ENCODE results near the gene SV2C.

- TF ChIP-seq, protein P1, sequence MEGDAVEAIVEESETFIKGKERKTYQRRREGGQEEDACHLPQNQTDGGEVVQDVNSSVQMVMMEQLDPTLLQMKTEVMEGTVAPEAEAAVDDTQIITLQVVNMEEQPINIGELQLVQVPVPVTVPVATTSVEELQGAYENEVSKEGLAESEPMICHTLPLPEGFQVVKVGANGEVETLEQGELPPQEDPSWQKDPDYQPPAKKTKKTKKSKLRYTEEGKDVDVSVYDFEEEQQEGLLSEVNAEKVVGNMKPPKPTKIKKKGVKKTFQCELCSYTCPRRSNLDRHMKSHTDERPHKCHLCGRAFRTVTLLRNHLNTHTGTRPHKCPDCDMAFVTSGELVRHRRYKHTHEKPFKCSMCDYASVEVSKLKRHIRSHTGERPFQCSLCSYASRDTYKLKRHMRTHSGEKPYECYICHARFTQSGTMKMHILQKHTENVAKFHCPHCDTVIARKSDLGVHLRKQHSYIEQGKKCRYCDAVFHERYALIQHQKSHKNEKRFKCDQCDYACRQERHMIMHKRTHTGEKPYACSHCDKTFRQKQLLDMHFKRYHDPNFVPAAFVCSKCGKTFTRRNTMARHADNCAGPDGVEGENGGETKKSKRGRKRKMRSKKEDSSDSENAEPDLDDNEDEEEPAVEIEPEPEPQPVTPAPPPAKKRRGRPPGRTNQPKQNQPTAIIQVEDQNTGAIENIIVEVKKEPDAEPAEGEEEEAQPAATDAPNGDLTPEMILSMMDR (IDR thresholded peaks at IDR 0.05; ENCODE audit: low read depth, low read length) = no peak
- no peak for TF ChIP-seq EZH2phosphoT487 (IDR thresholded peaks at IDR 0.05; ENCODE audit: low read depth)
Measured at GRCh38 chr5:76380346-76381066, 297.3 kb downstream of the SV2C start.
